GM10847 (cell line): Measurements from ENCODE around the gene SMG5.

ENCODE experiments used
- POLR2A ChIP-seq: IDR thresholded peaks from 2 replicates; pipeline ENCODE4 v1.6.1; 2011; ENCODE audit not compliant: insufficient read length; ENCODE audit errors: extremely low read depth

SMG5 gene

DNA sequence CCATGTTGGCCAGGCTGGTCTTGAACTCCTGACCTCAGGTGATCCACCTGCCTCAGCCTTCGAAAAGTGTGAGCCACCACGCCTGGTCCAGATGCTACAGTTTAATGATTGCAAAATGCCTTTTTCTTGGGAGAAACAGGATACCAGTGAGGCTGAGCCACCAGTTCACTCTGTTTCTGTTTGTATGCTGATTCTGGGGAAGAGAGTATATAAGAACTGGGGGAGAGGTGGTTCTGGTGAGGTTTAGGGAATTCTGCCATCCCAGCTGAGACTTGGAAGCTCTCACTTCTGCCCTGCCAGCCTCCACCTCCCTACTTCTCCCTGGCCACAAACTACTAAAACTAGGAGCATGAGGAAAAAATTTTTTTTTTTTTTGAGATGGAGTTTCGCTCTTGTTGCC, 77.9 kb downstream of the SMG5 start:
- TF ChIP-seq POLR2A, result no peak

- TF ChIP-seq POLR2A, result no peak
Observed at GRCh38 chr1:156203331-156203730, 79.3 kb downstream of the SMG5 start.

- no peak for TF ChIP-seq POLR2A
Observed at GRCh38 chr1:156200044-156200443, 82.6 kb downstream of the SMG5 start.
